ENCODE measurements around the gene EFCAB14. TPM values are rescaled to one million over a fixed set of nuclear protein-coding genes. Genes with fewer than 3 reads are reported as not detected.

The EFCAB14 gene
- total and polyA plus RNA-seq, 2 of the 8 experiments (the other 6 are each of a cell fraction or from before 2014, with no cell fraction given) = 19.4 to 40.4 TPM

GRCh38 chr1:46699666-46700065, 19.2 kb downstream of the EFCAB14 start (continued):
- no peak for TF ChIP-seq RXRA (IDR thresholded peaks at IDR 0.05; ENCODE audit: insufficient read depth, low read depth, low read length)
